ENCODE measurements around the gene DGCR6.

- TF ChIP-seq POLR2AphosphoS5 (IDR thresholded peaks at IDR 0.05), result no peak
- TF ChIP-seq CTCF (IDR thresholded peaks at IDR 0.05), result no peak
- TF ChIP-seq POLR2A (IDR thresholded peaks at IDR 0.05), result no peak
Measured at GRCh38 chr22:18947905-18948304, 41.8 kb downstream of the DGCR6 start.
